Chondrocyte (in vitro differentiated cells): ENCODE data around the gene DYNLRB2. TPM values are rescaled to one million over a fixed set of nuclear protein-coding genes. Genes with fewer than 3 reads are reported as not detected.
A peak's percentile ranks its signal among the peaks of the same experiment; 100 is the strongest.

Source experiments
- DNase-seq: peaks from one replicate; pipeline ENCODE4 v3.0.0; 2021; ENCODE audit warnings: mixed read lengths, low spot score
- H3K27ac Mint-ChIP-seq: one replicate; pipeline ENCODE4 v1.8.0; 2021; ENCODE audit warnings: mild to moderate bottlenecking, moderate library complexity, mixed read lengths; ENCODE audit not compliant: unreplicated experiment
- H3K27me3 Mint-ChIP-seq: 2 replicates; pipeline ENCODE4 v1.8.0; 2021; ENCODE audit warnings: low read depth, mixed read lengths
- H3K36me3 Mint-ChIP-seq: 2 replicates; pipeline ENCODE4 v1.8.0; 2021; ENCODE audit warnings: low read depth, mixed read lengths
- H3K4me1 Mint-ChIP-seq: 2 replicates; pipeline ENCODE4 v1.8.0; 2021; ENCODE audit warnings: low read depth, mild to moderate bottlenecking, mixed read lengths
- H3K4me3 Mint-ChIP-seq: one replicate; pipeline ENCODE4 v1.8.0; 2021; ENCODE audit warnings: mild to moderate bottlenecking, moderate library complexity, mixed read lengths; ENCODE audit not compliant: unreplicated experiment
- H3K9me3 Mint-ChIP-seq: 2 replicates; pipeline ENCODE4 v1.8.0; 2021; ENCODE audit warnings: low read depth, mixed read lengths
- CTCF ChIP-seq: fragments of 200-600 bp; sonication (generic); IDR thresholded peaks from 2 replicates; pipeline ENCODE4 v1.5.0; 2021; ENCODE audit warnings: antibody characterized with exemption, mild to moderate bottlenecking, moderate library complexity
- total RNA-seq: library from RNA; stranded (reverse); gene quantifications from 3 replicates; pipeline ENCODE4 v1.2.1, GENCODE V29; 2021

The DYNLRB2 gene
- total RNA-seq, 1 donor from 2014 or later, result not detected

- H3K4me1 Mint-ChIP-seq, result no peaks in the 10 kb centered on the region
- H3K36me3 Mint-ChIP-seq, result no peaks in the 10 kb centered on the region
- no peak for DNase-seq
- H3K27ac Mint-ChIP-seq, result no peak overlapping the region
- peaks cover 23% of the 10 kb centered on the region for H3K9me3 Mint-ChIP-seq
- no peak overlapping the region for H3K4me3 Mint-ChIP-seq
- no peaks in the 10 kb centered on the region for H3K27me3 Mint-ChIP-seq
- TF ChIP-seq CTCF, result no peak
These were observed 51.5 kb downstream of the DYNLRB2 start for GRCh38 chr16:80592273-80592672.

- no peak for DNase-seq
- no peak overlapping the region for H3K27ac Mint-ChIP-seq
- no peaks in the 10 kb centered on the region for H3K36me3 Mint-ChIP-seq
- no peak for TF ChIP-seq CTCF
- no peaks in the 10 kb centered on the region for H3K27me3 Mint-ChIP-seq
- peaks cover 26% of the 10 kb centered on the region for H3K9me3 Mint-ChIP-seq
- no peak overlapping the region for H3K4me3 Mint-ChIP-seq
- no peaks in the 10 kb centered on the region for H3K4me1 Mint-ChIP-seq
These were observed 54.0 kb downstream of the DYNLRB2 start for GRCh38 chr16:80594756-80595155.

- TF ChIP-seq CTCF, result no peak
- Mint-ChIP-seq H3K4me1 (no peaks in the 10 kb centered on the region), H3K9me3 (peaks cover 23% of the 10 kb centered on the region), H3K27me3 (no peaks in the 10 kb centered on the region), H3K27ac (peak overlapping the region; percentile 1), H3K4me3 (no peak overlapping the region), H3K36me3 (no peaks in the 10 kb centered on the region)
- no peak for DNase-seq
These were observed 55.9 kb downstream of the DYNLRB2 start for GRCh38 chr16:80596507-80597207.

GRCh38 chr16:80599466-80599865 lies 58.7 kb downstream of the DYNLRB2 start:
- H3K36me3 Mint-ChIP-seq, result no peaks in the 10 kb centered on the region
- no peaks in the 10 kb centered on the region for H3K27me3 Mint-ChIP-seq
- H3K27ac Mint-ChIP-seq, result no peak overlapping the region
- peaks cover 18% of the 10 kb centered on the region for H3K9me3 Mint-ChIP-seq
- no peak overlapping the region for H3K4me3 Mint-ChIP-seq
- H3K4me1 Mint-ChIP-seq, result no peaks in the 10 kb centered on the region
- TF ChIP-seq CTCF, result no peak
- DNase-seq, result no peak
